CD14-positive monocyte (primary cell): ENCODE data around the gene EPB41L4A. TPM values are rescaled to one million over a fixed set of nuclear protein-coding genes. Genes with fewer than 3 reads are reported as not detected.

ENCODE experiments used
- DNase-seq, 3 donors: peaks; one replicate each; pipeline ENCODE4 v3.0.0-alpha.2; 2011 to 2022
- H2AFZ ChIP-seq: 2 replicates; pipeline ENCODE4 v1.6.0; 2012; ENCODE audit warnings: mild to moderate bottlenecking, low read depth, low read length, inconsistent platforms; ENCODE audit not compliant: insufficient read depth, poor library complexity, severe bottlenecking
- H3K27ac ChIP-seq, 2 donors: 1 replicate in 1 of 2; 2 replicates in 1 of 2; pipeline ENCODE4 v1.5.1; 2012 to 2013; ENCODE audit warnings: low read length in 2 of 2, control low read depth in 1 of 2, inconsistent platforms in 1 of 2, low read depth in 1 of 2, mild to moderate bottlenecking in 1 of 2
- H3K27me3 ChIP-seq, 2 donors: one replicate each; pipeline versions ENCODE4 v1.6.0 to v1.6.1; 2011 to 2013; ENCODE audit warnings: low read length in 2 of 2; ENCODE audit not compliant: control insufficient read depth in 2 of 2, insufficient read depth in 2 of 2
- H3K36me3 ChIP-seq, 2 donors: replicated peaks in 1 of 2; 1 replicate in 1 of 2; 2 replicates in 1 of 2; pipeline versions ENCODE4 v1.5.1 to v1.6.1; 2012 to 2013; ENCODE audit warnings: low read length in 2 of 2, control low read depth in 1 of 2, inconsistent platforms in 1 of 2, mild to moderate bottlenecking in 1 of 2; ENCODE audit not compliant: insufficient read depth in 2 of 2, control insufficient read depth in 1 of 2
- H3K4me1 ChIP-seq, 2 donors: 1 replicate in 1 of 2; 2 replicates in 1 of 2; pipeline versions ENCODE4 v1.5.1 to v1.6.1; 2012 to 2013; ENCODE audit warnings: low read length in 2 of 2, control low read depth in 1 of 2, inconsistent platforms in 1 of 2, mild to moderate bottlenecking in 1 of 2, moderate library complexity in 1 of 2; ENCODE audit not compliant: insufficient read depth in 2 of 2, control insufficient read depth in 1 of 2
- H3K4me2 ChIP-seq: replicated peaks from 2 replicates; pipeline ENCODE3; 2012; ENCODE audit warnings: low read length, moderate library complexity, mild to moderate bottlenecking; ENCODE audit not compliant: poor library complexity, severe bottlenecking; ENCODE audit errors: extremely low read depth
- H3K4me3 ChIP-seq, 3 experiments: fragments of 200-600 bp in 1 of 3; sonication (generic) in 1 of 3; replicated peaks in 1 of 3; 1 replicate in 2 of 3; 2 replicates in 1 of 3; pipeline ENCODE4 v1.5.1; 2011 to 2013; ENCODE audit warnings: low read length in 3 of 3, mild to moderate bottlenecking in 3 of 3, control low read depth in 2 of 3, low read depth in 2 of 3, inconsistent platforms in 1 of 3, moderate library complexity in 1 of 3
- H3K79me2 ChIP-seq: 2 replicates; pipeline ENCODE4 v1.6.0; 2012; ENCODE audit warnings: mild to moderate bottlenecking, control low read depth, inconsistent platforms, low read length, moderate library complexity; ENCODE audit not compliant: insufficient read depth
- H3K9ac ChIP-seq: 2 replicates; pipeline ENCODE4 v1.6.0; 2017; ENCODE audit warnings: low read length, mild to moderate bottlenecking; ENCODE audit not compliant: insufficient read depth, poor library complexity, severe bottlenecking
- H3K9me3 ChIP-seq, 2 donors: replicated peaks in 1 of 2; 1 replicate in 1 of 2; 2 replicates in 1 of 2; pipeline versions ENCODE4 v1.5.1 to v1.6.1; 2012 to 2013; ENCODE audit warnings: low read length in 2 of 2, control low read depth in 1 of 2; ENCODE audit not compliant: control insufficient read depth in 1 of 2, insufficient read depth in 1 of 2
- H4K20me1 ChIP-seq: 2 replicates; pipeline ENCODE4 v1.6.0; 2012; ENCODE audit warnings: mild to moderate bottlenecking, low read length, control low read depth, moderate library complexity; ENCODE audit not compliant: insufficient read depth
- H3K27ac Mint-ChIP-seq, 7 donors: one replicate each; pipeline ENCODE4 v1.8.0; 2020; ENCODE audit warnings: mild to moderate bottlenecking in 7 of 7, mixed read lengths in 7 of 7, moderate library complexity in 6 of 7, inconsistent platforms in 2 of 7
- H3K27me3 Mint-ChIP-seq, 3 donors: one replicate each; pipeline ENCODE4 v1.8.0; 2021 to 2022; ENCODE audit warnings: low read depth in 3 of 3, mild to moderate bottlenecking in 3 of 3, mixed read lengths in 3 of 3, moderate library complexity in 3 of 3, inconsistent platforms in 1 of 3
- H3K36me3 Mint-ChIP-seq, 2 donors: one replicate each; pipeline ENCODE4 v1.8.0; 2020; ENCODE audit warnings: mixed read lengths in 2 of 2, inconsistent platforms in 1 of 2, mild to moderate bottlenecking in 1 of 2
- H3K4me1 Mint-ChIP-seq: one replicate; pipeline ENCODE4 v1.8.0; 2020; ENCODE audit warnings: mild to moderate bottlenecking, mixed read lengths
- H3K4me3 Mint-ChIP-seq, 2 donors: one replicate each; pipeline ENCODE4 v1.8.0; 2020; ENCODE audit warnings: mild to moderate bottlenecking in 2 of 2, mixed read lengths in 2 of 2, moderate library complexity in 1 of 2
- H3K9me3 Mint-ChIP-seq, 7 donors: one replicate each; pipeline ENCODE4 v1.8.0; 2020 to 2022; ENCODE audit warnings: mixed read lengths in 7 of 7, mild to moderate bottlenecking in 6 of 7, moderate library complexity in 6 of 7, inconsistent platforms in 2 of 7
- WGBS: methylation state at CpG from one replicate; pipeline ENCODE4 v1.1.5; 2013; ENCODE audit warnings: missing lambda C conversion rate; ENCODE audit not compliant: insufficient coverage; 5-methylcytosine and 5-hydroxymethylcytosine counted together
- intact Hi-C, 2 donors: fragments of 100-400 bp; cut with micrococcal nuclease; formaldehyde crosslinking; loops; one replicate each; pipeline versions ENCODE4 v1.15.0 to v1.15.1; 2023
- polyA plus RNA-seq, 3 donors: library from polyadenylated mRNA; depleted of rRNA in 1 of 3; unstranded in 2 of 3; stranded (reverse) in 1 of 3; fragments of 300-500 nt in 2 of 3; fragments of >200 nt in 1 of 3; fragmentation: Illumina TruSeq in 2 of 3; gene quantifications; 1 replicate in 2 of 3; 2 replicates in 1 of 3; pipeline ENCODE4 v1.2.3, GENCODE V29; 2012 to 2021
- TF ChIP-seq, protein P1 (sequence below): fragments of 200-600 bp; IDR thresholded peaks from one replicate; pipeline ENCODE4 v1.8.0; 2022; ENCODE audit warnings: antibody characterized with exemption, mild to moderate bottlenecking

EPB41L4A gene
- polyA plus RNA-seq, 3 donors = 0.01 to 0.05 TPM; not detected in 1

DNA sequence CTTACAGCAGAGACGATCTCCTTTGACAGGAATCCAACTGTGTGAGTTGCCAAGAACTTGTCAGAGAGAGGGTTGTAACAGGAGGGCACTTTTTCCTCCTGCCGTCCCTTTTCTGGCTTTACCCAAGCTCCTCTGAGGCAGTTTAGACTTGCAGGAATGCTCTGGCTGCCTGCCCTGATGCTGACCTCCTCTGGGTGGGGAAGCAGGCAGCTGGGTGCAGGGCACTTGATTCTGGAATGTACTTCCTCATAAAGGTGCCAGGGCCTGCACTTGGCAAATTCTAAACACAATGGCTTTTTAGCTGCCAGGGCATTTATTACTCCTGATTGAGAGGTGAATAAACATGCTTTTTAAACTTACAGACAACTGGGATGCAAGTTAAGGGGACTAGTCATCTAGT lies 190.4 kb downstream of the EPB41L4A start:
- intact Hi-C loops = no loop called here
- Histone ChIP-seq H4K20me1 (no peaks in the 10 kb centered on the region), H2AFZ (no peak overlapping the region), H3K9ac (no peak overlapping the region), H3K27me3 (no peaks in the 10 kb centered on the region), H3K4me1 (no peaks in the 10 kb centered on the region), H3K27ac (no peak overlapping the region), H3K9me3 (no peaks in the 10 kb centered on the region), H3K4me3 (no peak overlapping the region), H3K79me2 (no peaks in the 10 kb centered on the region), H3K4me2 (no peak overlapping the region), H3K36me3 (no peaks in the 10 kb centered on the region)
- 0% methylated on average over 1 of the region's 2 CpGs for WGBS
- no peaks in the 10 kb centered on the region for H3K9me3 Mint-ChIP-seq
- H3K4me3 Mint-ChIP-seq = no peak overlapping the region
- H3K4me1 Mint-ChIP-seq = peaks cover 2% of the 10 kb centered on the region
- peak in 2 of 3 donors; percentile 2 to 8 for DNase-seq
- peaks cover 2% of the 10 kb centered on the region in 3 donors for H3K27me3 Mint-ChIP-seq
- TF ChIP-seq, protein P1, sequence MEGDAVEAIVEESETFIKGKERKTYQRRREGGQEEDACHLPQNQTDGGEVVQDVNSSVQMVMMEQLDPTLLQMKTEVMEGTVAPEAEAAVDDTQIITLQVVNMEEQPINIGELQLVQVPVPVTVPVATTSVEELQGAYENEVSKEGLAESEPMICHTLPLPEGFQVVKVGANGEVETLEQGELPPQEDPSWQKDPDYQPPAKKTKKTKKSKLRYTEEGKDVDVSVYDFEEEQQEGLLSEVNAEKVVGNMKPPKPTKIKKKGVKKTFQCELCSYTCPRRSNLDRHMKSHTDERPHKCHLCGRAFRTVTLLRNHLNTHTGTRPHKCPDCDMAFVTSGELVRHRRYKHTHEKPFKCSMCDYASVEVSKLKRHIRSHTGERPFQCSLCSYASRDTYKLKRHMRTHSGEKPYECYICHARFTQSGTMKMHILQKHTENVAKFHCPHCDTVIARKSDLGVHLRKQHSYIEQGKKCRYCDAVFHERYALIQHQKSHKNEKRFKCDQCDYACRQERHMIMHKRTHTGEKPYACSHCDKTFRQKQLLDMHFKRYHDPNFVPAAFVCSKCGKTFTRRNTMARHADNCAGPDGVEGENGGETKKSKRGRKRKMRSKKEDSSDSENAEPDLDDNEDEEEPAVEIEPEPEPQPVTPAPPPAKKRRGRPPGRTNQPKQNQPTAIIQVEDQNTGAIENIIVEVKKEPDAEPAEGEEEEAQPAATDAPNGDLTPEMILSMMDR = no peak
- H3K36me3 Mint-ChIP-seq = no peaks in the 10 kb centered on the region
- H3K27ac Mint-ChIP-seq = no peak overlapping the region

DNA sequence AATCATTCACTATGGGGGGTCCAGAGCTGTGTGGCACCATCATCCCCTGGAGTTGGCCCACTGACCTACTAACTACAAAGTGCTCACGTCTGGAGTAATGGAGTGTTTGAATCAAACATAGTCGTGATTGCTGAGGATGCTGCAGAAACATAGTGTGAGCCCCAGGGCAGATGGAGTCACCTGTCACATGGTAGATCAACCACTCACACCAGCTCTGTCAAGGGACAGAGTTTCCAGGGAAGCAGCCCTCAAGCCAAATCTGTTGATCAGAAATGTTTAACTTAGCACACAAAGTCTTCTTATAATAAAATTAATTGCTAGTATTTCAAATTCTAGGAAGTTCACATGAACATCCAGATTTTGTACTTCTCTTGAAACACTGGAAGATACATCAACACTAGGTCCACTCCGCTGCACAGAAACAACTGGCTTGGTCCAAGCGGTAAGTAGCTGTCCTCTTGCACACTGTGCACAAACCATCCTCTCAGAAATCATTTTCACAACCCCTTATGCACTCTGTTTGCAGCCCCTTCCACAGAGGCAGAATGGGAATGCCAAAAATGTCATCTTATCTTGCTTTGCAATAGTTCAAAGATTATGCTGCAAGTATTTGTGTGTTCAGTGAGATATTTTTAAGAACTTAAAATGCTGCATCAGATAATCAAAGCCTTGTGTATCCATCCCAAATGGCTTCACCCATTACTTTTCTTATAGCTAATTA lies 191.0 kb downstream of the EPB41L4A start:
- Histone ChIP-seq H3K4me2 (no peak overlapping the region), H3K27ac (no peak overlapping the region), H4K20me1 (no peaks in the 10 kb centered on the region), H3K4me3 (no peak overlapping the region), H3K4me1 (no peaks in the 10 kb centered on the region), H3K27me3 (no peaks in the 10 kb centered on the region), H2AFZ (no peak overlapping the region), H3K36me3 (no peaks in the 10 kb centered on the region), H3K79me2 (no peaks in the 10 kb centered on the region), H3K9ac (no peak overlapping the region), H3K9me3 (no peaks in the 10 kb centered on the region)
- WGBS = 87% methylated on average over 2 of the region's 4 CpGs
- Mint-ChIP-seq H3K36me3 (no peaks in the 10 kb centered on the region), H3K27me3 (peaks cover 2 to 5% (median 3%) of the 10 kb centered on the region in 3 donors), H3K4me1 (peaks cover 2% of the 10 kb centered on the region), H3K9me3 (no peaks in the 10 kb centered on the region), H3K4me3 (no peak overlapping the region), H3K27ac (no peak overlapping the region)
- TF ChIP-seq, protein P1 = no peak
- intact Hi-C loops = no loop called here
- DNase-seq = no peak
